RWPE1 (cell line): Measurements from ENCODE around the gene FOXA3.

Experiments
- CTCF ChIA-PET: fragments of 350-600 bp; sonication (Branson Sonifier 250); formaldehyde crosslinking; extraction: SDS; loops from one replicate; lab custom pipeline; 2021; lab: Yijun Ruan, JAX
- POLR2A ChIA-PET: fragments of 400-600 bp; formaldehyde crosslinking; extraction: SDS; loops from one replicate; lab custom pipeline; 2020; ENCODE audit warnings: antibody characterized with exemption; ENCODE audit not compliant: low non-redundant PET; lab: Yijun Ruan, JAX
- DNase-seq: peaks from one replicate; pipeline ENCODE4 v3.0.0; 2012; ENCODE audit warnings: low spot score
- H3K27ac ChIP-seq: fragments of 450-650 bp; 2 replicates; pipeline ENCODE4 v1.5.1; 2017
- CTCF ChIP-seq: fragments of 450-650 bp; conservative IDR thresholded peaks from 2 replicates; pipeline ENCODE4 v1.5.1; 2017; ENCODE audit warnings: low read depth, mild to moderate bottlenecking

FOXA3 gene

GRCh38 chr19:45817725-45818301 lies 46.3 kb upstream of the FOXA3 start:
- POLR2A ChIA-PET: no interaction called here
- peak overlapping the region; percentile 70 for H3K27ac ChIP-seq
- CTCF ChIA-PET: interaction anchor here (0.7 to 1.7 kb wide), 8 partner anchors 10 to 211 kb away, joined by 3 to 20 read pairs (median 5); no protein-coding TSS in a partner anchor
- TF ChIP-seq CTCF: no peak
- DNase-seq: no peak

- CTCF ChIA-PET: no interaction called here
- POLR2A ChIA-PET: no interaction called here
- TF ChIP-seq CTCF: no peak
- peak overlapping the region; percentile 70 for H3K27ac ChIP-seq
- no peak for DNase-seq
These were observed 44.4 kb upstream of the FOXA3 start for GRCh38 chr19:45819769-45820168.

GRCh38 chr19:45820413-45821102 lies 43.6 kb upstream of the FOXA3 start:
- DNase-seq: no peak
- ChIA-PET POLR2A (interaction anchor here (0.6 kb wide), 1 partner anchor 869 kb away, joined by 3 read pairs; no protein-coding TSS in a partner anchor), CTCF (interaction anchor here (0.6 to 1.1 kb wide), 2 partner anchors 13 to 51 kb away, joined by 4 read pairs; no protein-coding TSS in a partner anchor)
- H3K27ac ChIP-seq: peak overlapping the region; percentile 70
- TF ChIP-seq CTCF: no peak

GRCh38 chr19:45821103-45821521 lies 43.0 kb upstream of the FOXA3 start:
- DNase-seq: no peak
- H3K27ac ChIP-seq: peak overlapping the region; percentile 70
- POLR2A ChIA-PET: no interaction called here
- no peak for TF ChIP-seq CTCF
- CTCF ChIA-PET: interaction anchor here (0.6 to 1.1 kb wide), 2 partner anchors 13 to 51 kb away, joined by 4 read pairs; no protein-coding TSS in a partner anchor

- peak overlapping the region; percentile 70 for H3K27ac ChIP-seq
- POLR2A ChIA-PET: no interaction called here
- no peak for DNase-seq
- no peak for TF ChIP-seq CTCF
- CTCF ChIA-PET: no interaction called here
These were observed 42.6 kb upstream of the FOXA3 start for GRCh38 chr19:45821570-45821969.

- POLR2A ChIA-PET: no interaction called here
- DNase-seq: no peak
- CTCF ChIA-PET: no interaction called here
- peak overlapping the region; percentile 73 for H3K27ac ChIP-seq
- no peak for TF ChIP-seq CTCF
These were observed 41.4 kb upstream of the FOXA3 start for GRCh38 chr19:45822716-45823115.
